H9 (cell line): ENCODE data around the gene TSEN34. TPM values are rescaled to one million over a fixed set of nuclear protein-coding genes. Genes with fewer than 3 reads are reported as not detected.

ENCODE experiments used
- DNase-seq: peaks from one replicate; pipeline ENCODE4 v3.0.0-alpha.2; 2017
- H2AFZ ChIP-seq: one replicate; pipeline ENCODE4 v1.6.1; 2013; ENCODE audit warnings: mild to moderate bottlenecking, low read length, control low read depth, moderate library complexity
- H2AK5ac ChIP-seq: 2 replicates; pipeline ENCODE4 v1.6.1; 2013; ENCODE audit warnings: low read length, control low read depth, mixed read lengths; ENCODE audit not compliant: insufficient read length
- H2BK120ac ChIP-seq: one replicate; pipeline ENCODE4 v1.6.1; 2013; ENCODE audit warnings: low read depth, mild to moderate bottlenecking, low read length, control low read depth, inconsistent platforms; ENCODE audit not compliant: poor library complexity, severe bottlenecking
- H2BK12ac ChIP-seq: 2 replicates; pipeline ENCODE4 v1.6.1; 2013; ENCODE audit warnings: low read length, control low read depth, mixed read lengths, low read depth; ENCODE audit not compliant: insufficient read length
- H2BK15ac ChIP-seq: 2 replicates; pipeline ENCODE4 v1.6.1; 2013; ENCODE audit warnings: low read depth, low read length, control low read depth
- H2BK20ac ChIP-seq: one replicate; pipeline ENCODE4 v1.6.1; 2013; ENCODE audit warnings: low read depth, mild to moderate bottlenecking, low read length, control low read depth, inconsistent platforms; ENCODE audit not compliant: poor library complexity, severe bottlenecking
- H2BK5ac ChIP-seq: 2 replicates; pipeline ENCODE4 v1.6.1; 2013; ENCODE audit warnings: low read length, control low read depth, mixed read lengths; ENCODE audit not compliant: insufficient read length
- H3K14ac ChIP-seq: 2 replicates; pipeline ENCODE4 v1.6.1; 2013; ENCODE audit warnings: low read length, control low read depth; ENCODE audit not compliant: insufficient read depth
- H3K18ac ChIP-seq: 2 replicates; pipeline ENCODE4 v1.6.1; 2013; ENCODE audit warnings: low read depth, mild to moderate bottlenecking, mixed read lengths, low read length, control low read depth; ENCODE audit not compliant: insufficient read length
- H3K23ac ChIP-seq: 2 replicates; pipeline ENCODE4 v1.6.1; 2013; ENCODE audit warnings: low read length, control low read depth, mixed read lengths, low read depth; ENCODE audit not compliant: insufficient read length
- H3K23me2 ChIP-seq: 2 replicates; pipeline ENCODE4 v1.6.1; 2013; ENCODE audit warnings: low read depth, mild to moderate bottlenecking, mixed read lengths, low read length, control low read depth; ENCODE audit not compliant: insufficient read length, poor library complexity, severe bottlenecking
- H3K27ac ChIP-seq: 2 replicates; pipeline ENCODE4 v1.5.1; 2013; ENCODE audit warnings: low read length, control low read depth, mixed read lengths, low read depth; ENCODE audit not compliant: insufficient read length
- H3K27me3 ChIP-seq: 2 replicates; pipeline ENCODE4 v1.6.1; 2013; ENCODE audit warnings: low read length, control low read depth, inconsistent platforms; ENCODE audit not compliant: insufficient read depth
- H3K4ac ChIP-seq: 2 replicates; pipeline ENCODE4 v1.6.1; 2013; ENCODE audit warnings: low read depth, mild to moderate bottlenecking, control low read depth, inconsistent platforms, low read length, moderate library complexity
- H3K4me1 ChIP-seq: 2 replicates; pipeline ENCODE4 v1.6.1; 2013; ENCODE audit warnings: low read length, control low read depth, inconsistent platforms; ENCODE audit not compliant: insufficient read depth
- H3K4me2 ChIP-seq: 2 replicates; pipeline ENCODE4 v1.6.1; 2013; ENCODE audit warnings: low read length, control low read depth, mixed read lengths; ENCODE audit not compliant: insufficient read length, insufficient read depth
- H3K56ac ChIP-seq: 2 replicates; pipeline ENCODE4 v1.6.1; 2013; ENCODE audit warnings: low read depth, mild to moderate bottlenecking, mixed read lengths, low read length, control low read depth; ENCODE audit not compliant: insufficient read length
- H3K79me1 ChIP-seq: 2 replicates; pipeline ENCODE4 v1.6.1; 2013; ENCODE audit warnings: low read depth, mild to moderate bottlenecking, moderate library complexity, low read length, control low read depth, inconsistent platforms; ENCODE audit not compliant: insufficient read depth, poor library complexity, severe bottlenecking
- H3K79me2 ChIP-seq: 2 replicates; pipeline ENCODE4 v1.6.1; 2013; ENCODE audit warnings: low read length, control low read depth, inconsistent platforms; ENCODE audit not compliant: insufficient read depth
- H3K9ac ChIP-seq: 2 replicates; pipeline ENCODE4 v1.6.1; 2013; ENCODE audit warnings: low read length, control low read depth, mixed read lengths; ENCODE audit not compliant: insufficient read length; ENCODE audit errors: extremely low read depth
- H3K9me3 ChIP-seq: one replicate; pipeline ENCODE4 v1.6.1; 2013; ENCODE audit warnings: low read depth, low read length, inconsistent platforms; ENCODE audit not compliant: control insufficient read depth
- H3T11ph ChIP-seq: one replicate; pipeline ENCODE4 v1.6.1; 2013; ENCODE audit warnings: mild to moderate bottlenecking, low read length, control low read depth, inconsistent platforms
- H4K20me1 ChIP-seq: one replicate; pipeline ENCODE4 v1.6.1; 2013; ENCODE audit not compliant: control insufficient read depth, insufficient read length, insufficient read depth
- H4K5ac ChIP-seq: 2 replicates; pipeline ENCODE4 v1.6.1; 2013; ENCODE audit warnings: low read depth, mild to moderate bottlenecking, mixed read lengths, low read length, control low read depth; ENCODE audit not compliant: insufficient read length
- H4K8ac ChIP-seq: replicated peaks from 2 replicates; pipeline ENCODE4 v1.6.1; 2013; ENCODE audit warnings: low read length, control low read depth, mixed read lengths, low read depth; ENCODE audit not compliant: insufficient read length
- H4K91ac ChIP-seq: 2 replicates; pipeline ENCODE4 v1.6.1; 2013; ENCODE audit warnings: low read depth, mild to moderate bottlenecking, moderate library complexity, mixed read lengths, low read length, control low read depth; ENCODE audit not compliant: insufficient read length
- H3K27ac Mint-ChIP-seq, 3 experiments: 2 replicates in 2 of 3; 3 replicates in 1 of 3; pipeline ENCODE4 v1.8.0; 2020 to 2021; ENCODE audit warnings: mixed read lengths in 3 of 3, mild to moderate bottlenecking in 1 of 3, moderate library complexity in 1 of 3
- H3K27me3 Mint-ChIP-seq: 2 replicates; pipeline ENCODE4 v1.8.0; 2021; ENCODE audit warnings: low read depth, mild to moderate bottlenecking, moderate library complexity, mixed read lengths
- H3K36me3 Mint-ChIP-seq, 3 experiments: 2 replicates in 2 of 3; 3 replicates in 1 of 3; pipeline ENCODE4 v1.8.0; 2020 to 2021; ENCODE audit warnings: low read depth in 3 of 3, mixed read lengths in 3 of 3; ENCODE audit not compliant: insufficient read depth in 1 of 3
- H3K4me1 Mint-ChIP-seq, 2 experiments: 2 replicates each; pipeline ENCODE4 v1.8.0; 2020; ENCODE audit warnings: mixed read lengths in 2 of 2
- H3K4me3 Mint-ChIP-seq, 2 experiments: 2 replicates in 1 of 2; 3 replicates in 1 of 2; pipeline ENCODE4 v1.8.0; 2020 to 2021; ENCODE audit warnings: mild to moderate bottlenecking in 2 of 2, mixed read lengths in 2 of 2, moderate library complexity in 1 of 2
- H3K9me3 Mint-ChIP-seq, 2 experiments: 2 replicates in 1 of 2; 3 replicates in 1 of 2; pipeline ENCODE4 v1.8.0; 2020; ENCODE audit warnings: mild to moderate bottlenecking in 2 of 2, mixed read lengths in 2 of 2, moderate library complexity in 1 of 2
- WGBS: extraction: QIAGEN DNeasy Blood & Tissue Kit; methylation state at CpG from one replicate; pipeline ENCODE4 v1.1.7; 2013; ENCODE audit warnings: missing lambda C conversion rate, low lambda C conversion rate, mixed read lengths; ENCODE audit not compliant: insufficient read length; ENCODE audit errors: extremely low coverage; 5-methylcytosine and 5-hydroxymethylcytosine counted together
- total RNA-seq: library from RNA; stranded (reverse); gene quantifications from 2 replicates; pipeline ENCODE4 v1.2.1, GENCODE V29; 2021
- TF ChIP-seq, protein P1 (sequence below): fragments of 200-600 bp; sonication (generic); conservative IDR thresholded peaks from 3 replicates; pipeline ENCODE4 v1.8.0; 2021; ENCODE audit warnings: antibody characterized with exemption, mild to moderate bottlenecking

TSEN34 gene
- total RNA-seq, 1 experiment from 2014 or later, result 28.3 TPM

DNA sequence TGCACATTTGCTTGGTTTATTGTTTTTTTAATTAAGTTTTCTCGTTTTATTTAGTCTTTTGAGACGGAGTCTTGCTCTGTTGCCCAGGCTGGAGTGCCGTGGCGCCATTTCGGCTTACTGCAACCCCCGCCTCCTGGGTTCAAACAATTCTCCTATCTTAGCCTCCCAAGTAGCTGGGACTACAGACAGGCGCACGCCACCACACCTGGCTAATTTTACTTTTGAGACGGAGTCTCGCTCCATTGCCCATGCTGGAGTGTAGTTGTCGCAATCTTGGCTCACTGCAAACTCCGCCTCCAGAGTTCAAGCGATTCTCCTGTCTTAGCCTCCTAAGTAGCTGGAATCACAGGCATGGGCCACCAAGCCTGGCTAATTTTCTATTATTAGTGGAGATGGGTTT, 10.9 kb downstream of the TSEN34 start:
- Histone ChIP-seq H2BK12ac (no peak overlapping the region), H3K4me1 (peaks cover 3% of the 10 kb centered on the region), H3K79me1 (peaks cover 6% of the 10 kb centered on the region), H2AFZ (no peak overlapping the region), H4K5ac (no peak overlapping the region), H4K20me1 (peaks cover 3% of the 10 kb centered on the region), H3K23ac (no peak overlapping the region), H2BK20ac (no peak overlapping the region), H3K27me3 (no peaks in the 10 kb centered on the region), H3K9ac (peak overlapping the region; percentile 96), H2AK5ac (no peak overlapping the region), H3K79me2 (peaks cover 39% of the 10 kb centered on the region), H2BK5ac (no peak overlapping the region), H3K18ac (no peak overlapping the region), H2BK15ac (no peak overlapping the region), H3K56ac (no peak overlapping the region), H3K23me2 (peaks cover 7% of the 10 kb centered on the region), H4K8ac (no peak overlapping the region), H3K14ac (no peak overlapping the region), H3K4me2 (peak overlapping the region; percentile 89), H3K27ac (no peak overlapping the region), H2BK120ac (no peak overlapping the region), H4K91ac (no peak overlapping the region), H3K9me3 (no peaks in the 10 kb centered on the region), H3K4ac (no peak overlapping the region), H3T11ph (no peak overlapping the region)
- H3K9me3 Mint-ChIP-seq, result no peaks in the 10 kb centered on the region
- H3K27ac Mint-ChIP-seq, result peak overlapping the region; percentile 100; a peak in 5 of 7 replicates
- no peaks in the 10 kb centered on the region; the same call in 1 of the 2 replicates for H3K27me3 Mint-ChIP-seq
- peaks cover 63 to 68% (median 68%) of the 10 kb centered on the region in 3 experiments for H3K36me3 Mint-ChIP-seq
- peak overlapping the region; percentile 95 to 98 for H3K4me3 Mint-ChIP-seq
- TF ChIP-seq, protein P1, sequence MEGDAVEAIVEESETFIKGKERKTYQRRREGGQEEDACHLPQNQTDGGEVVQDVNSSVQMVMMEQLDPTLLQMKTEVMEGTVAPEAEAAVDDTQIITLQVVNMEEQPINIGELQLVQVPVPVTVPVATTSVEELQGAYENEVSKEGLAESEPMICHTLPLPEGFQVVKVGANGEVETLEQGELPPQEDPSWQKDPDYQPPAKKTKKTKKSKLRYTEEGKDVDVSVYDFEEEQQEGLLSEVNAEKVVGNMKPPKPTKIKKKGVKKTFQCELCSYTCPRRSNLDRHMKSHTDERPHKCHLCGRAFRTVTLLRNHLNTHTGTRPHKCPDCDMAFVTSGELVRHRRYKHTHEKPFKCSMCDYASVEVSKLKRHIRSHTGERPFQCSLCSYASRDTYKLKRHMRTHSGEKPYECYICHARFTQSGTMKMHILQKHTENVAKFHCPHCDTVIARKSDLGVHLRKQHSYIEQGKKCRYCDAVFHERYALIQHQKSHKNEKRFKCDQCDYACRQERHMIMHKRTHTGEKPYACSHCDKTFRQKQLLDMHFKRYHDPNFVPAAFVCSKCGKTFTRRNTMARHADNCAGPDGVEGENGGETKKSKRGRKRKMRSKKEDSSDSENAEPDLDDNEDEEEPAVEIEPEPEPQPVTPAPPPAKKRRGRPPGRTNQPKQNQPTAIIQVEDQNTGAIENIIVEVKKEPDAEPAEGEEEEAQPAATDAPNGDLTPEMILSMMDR, result no peak
- peaks cover 35 to 56% of the 10 kb centered on the region in 2 experiments for H3K4me1 Mint-ChIP-seq
- no CpG with 5 or more reads among the region's 13 CpGs for WGBS
- DNase-seq, result no peak
